Stimulated activated naive CD8-positive, alpha-beta T cell treated with anti-CD3 and anti-CD28 coated beads, Interleukin-15, Interleukin-2, amounts not matched to agents 100 U/mL and 50 U/mL, for 24 hours (primary cell): ENCODE measurements around the gene OGFOD2.

Experiments
- ATAC-seq: fragments of 150-1000 bp; cut with Tn5 transposase; one replicate; pipeline ENCODE4 v1.10.0; 2021
- DNase-seq: peaks from one replicate; pipeline ENCODE4 v3.0.0; 2021

OGFOD2 gene

DNA sequence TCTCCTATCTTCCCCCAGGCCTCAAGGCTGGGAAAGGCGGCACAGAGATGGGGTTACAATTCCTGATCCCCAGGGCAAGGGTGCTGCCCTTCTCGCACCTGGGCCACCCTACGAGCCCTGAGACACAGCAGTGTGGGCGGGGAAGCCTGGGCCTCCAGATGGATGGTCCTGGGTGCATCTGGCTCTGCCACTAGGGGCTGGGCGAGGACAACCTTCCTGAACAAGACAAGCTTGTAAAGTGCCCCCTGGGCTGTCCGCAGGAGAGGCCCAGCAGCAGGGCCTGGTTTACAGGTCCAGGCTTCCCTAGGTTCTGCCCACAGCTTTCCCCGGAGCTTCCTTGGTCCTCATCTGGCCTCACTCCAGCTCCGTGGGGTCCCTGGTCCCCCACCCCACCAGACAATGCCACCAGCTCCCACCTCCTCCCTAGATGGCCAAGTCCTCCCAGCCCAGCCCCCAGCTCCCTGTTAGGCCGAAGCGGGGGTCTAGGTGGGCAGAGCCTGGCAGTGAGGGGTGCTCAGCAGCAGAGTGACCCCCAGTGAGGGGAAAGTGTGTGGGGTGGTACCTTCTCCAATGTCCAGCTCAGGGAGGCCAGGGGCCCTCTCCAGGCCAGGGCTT is 14.3 kb downstream of the OGFOD2 start:
- ATAC-seq (no peak), DNase-seq (no peak)

DNA sequence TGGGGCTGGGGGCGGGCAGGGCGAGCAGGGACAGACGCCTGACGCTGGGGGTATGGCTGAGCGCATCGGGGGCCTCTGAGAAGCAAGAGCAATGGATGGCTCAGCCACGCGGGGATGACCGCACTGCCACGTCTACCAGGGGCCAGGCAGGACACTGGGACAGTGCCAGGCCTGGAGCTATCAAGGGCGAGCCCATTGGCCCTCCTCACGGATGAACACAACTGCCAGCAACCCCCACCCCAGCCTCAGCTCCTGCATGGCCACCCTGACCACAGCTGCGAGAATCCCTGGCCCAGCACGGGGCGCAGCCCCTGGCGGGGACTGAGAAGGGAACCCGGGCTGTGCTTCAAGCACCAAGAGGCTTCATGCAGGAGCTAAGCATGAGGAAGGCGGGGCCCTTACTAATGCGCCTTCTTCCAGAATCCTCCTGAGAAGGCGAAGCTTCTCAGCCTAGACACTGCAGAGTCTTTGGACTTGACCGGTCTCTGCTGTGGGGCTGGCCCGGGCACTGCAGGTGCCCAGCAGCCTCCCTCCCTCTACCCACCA is 14.9 kb downstream of the OGFOD2 start:
- DNase-seq: no peak
- no peak for ATAC-seq

DNA sequence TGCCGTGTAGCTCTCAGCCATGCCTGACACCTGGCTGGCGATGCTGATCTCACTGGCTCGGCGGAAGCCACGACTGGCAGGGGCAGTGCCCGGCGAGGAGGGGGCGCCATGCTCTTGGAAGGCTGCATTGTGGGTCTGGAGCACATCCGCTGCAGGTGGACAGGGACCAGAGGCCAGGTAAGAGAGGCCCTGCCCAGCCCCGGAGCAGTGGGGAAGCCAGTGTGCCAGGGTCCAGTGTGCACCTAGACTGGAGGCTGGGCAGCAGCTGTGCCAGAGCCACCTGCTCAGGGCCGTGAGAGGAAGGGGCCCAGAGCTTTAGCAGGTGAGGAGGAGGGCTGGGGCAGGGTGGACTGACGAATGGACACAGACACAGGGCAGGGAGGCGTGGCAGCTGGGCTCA is 15.5 kb downstream of the OGFOD2 start:
- no peak for ATAC-seq

DNA sequence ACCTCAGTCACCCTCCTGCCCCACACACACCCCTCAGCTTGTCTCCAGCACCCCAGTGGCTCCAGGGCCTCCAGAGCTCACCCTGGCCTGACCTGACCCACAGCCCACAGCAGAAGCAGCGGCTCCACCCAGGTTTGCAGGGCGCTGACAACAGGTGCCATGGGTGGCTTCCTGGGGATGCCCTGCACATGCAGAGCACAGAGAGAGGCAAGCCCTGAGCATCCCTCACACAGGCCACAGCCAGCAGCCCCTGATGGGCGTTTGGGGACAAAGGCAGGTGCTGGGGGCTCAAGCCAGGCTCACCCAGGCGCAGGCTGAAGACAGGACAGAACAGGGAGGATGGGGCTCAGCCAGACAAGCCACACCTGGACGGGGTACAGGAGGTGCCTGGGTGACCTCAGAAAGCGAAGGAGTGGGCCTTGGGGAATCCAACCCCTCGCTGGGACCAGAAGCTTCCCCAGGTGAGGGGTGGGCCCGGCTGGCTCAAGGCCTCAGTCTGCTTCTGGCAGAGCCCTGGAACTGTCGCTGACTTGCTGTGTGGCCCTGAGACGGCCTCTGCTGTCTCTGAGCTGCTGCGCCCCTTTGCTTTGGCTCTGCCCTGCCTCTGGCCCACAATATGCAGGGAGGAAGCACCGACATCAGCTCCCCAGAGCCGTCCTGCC is 16.0 kb downstream of the OGFOD2 start:
- DNase-seq (no peak), ATAC-seq (no peak)

More for the DNA sequence above, 15.5 kb downstream of the OGFOD2 start:
- DNase-seq: no peak

DNA sequence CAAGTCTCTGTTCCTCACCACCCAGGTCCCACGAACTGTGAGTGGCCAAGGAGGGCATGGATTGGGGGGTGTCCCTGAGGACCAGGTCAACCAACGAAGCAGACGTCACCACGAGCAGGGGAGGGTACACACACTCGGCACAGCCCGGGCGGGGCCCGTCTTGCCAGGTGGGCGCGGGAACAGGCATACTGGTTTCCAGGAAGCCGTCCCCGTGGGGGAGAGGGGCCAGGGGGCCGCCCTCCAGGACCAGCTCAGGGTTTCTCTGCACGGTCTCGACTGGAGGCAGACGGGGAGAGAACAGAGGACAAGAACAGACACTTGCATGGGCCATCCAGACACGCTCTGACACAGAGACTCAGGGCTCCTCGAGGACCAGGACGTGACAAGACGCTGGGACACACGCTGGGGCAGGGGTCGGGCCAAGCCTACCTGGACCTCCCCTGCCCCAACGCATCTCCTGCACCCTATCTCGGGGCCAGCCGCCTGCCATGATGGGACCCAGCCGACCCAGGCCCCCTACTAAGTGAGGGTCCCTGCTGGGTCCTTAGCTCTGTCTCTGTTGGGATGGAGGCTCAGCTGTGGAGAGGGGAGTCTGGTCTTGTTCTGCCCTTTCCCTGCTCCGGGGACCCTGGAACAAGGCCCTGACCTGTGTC is 16.7 kb downstream of the OGFOD2 start:
- no peak for ATAC-seq
- DNase-seq: no peak

DNA sequence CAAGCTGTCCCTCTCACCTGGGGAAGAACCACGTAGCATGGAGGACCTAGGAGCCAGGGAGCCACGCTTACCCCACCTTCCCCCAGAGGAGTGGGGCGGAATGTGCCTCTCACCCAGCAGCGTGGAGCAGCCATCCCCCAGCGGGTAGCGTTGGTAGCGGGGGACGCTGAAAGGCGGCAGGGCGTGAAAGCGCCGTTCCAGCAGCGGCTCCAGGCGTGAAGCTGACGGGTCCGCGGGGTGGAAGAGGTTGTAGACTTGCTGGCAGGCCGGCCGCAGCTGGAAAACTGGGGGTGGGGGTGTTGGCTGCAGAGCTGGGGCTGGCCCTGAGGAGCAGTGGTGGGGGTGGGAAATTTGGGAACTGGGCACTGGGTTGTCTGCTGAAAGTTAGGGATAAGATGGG is 17.3 kb downstream of the OGFOD2 start:
- DNase-seq: no peak

DNA sequence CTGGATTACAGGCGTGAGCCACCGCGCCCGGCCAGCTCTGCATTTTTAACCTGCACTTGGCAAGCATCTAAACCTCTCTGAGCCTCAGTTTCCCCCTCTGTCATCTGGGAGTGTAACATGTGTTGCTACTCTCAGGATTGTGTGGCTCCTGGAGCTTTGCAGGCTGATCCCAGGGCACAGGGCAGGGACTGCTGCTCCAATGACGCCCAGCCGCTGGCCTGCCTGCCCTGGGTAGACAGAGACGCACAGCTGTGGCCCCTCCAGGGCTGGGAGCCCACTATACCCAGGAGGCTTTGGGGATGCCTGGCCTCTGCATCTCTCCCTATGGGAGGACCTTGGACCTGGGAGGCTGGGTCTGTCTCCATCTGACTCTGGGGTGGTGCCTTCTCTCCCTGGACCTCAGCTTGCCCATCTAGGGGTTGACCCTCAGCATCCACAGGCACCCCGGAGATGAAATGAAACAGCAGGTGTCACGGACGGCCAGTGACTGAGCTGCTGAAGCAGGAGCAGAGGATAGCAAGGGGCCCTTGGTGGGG is 19.2 kb downstream of the OGFOD2 start:
- no peak for DNase-seq
- ATAC-seq: no peak

More for the DNA sequence above, 17.3 kb downstream of the OGFOD2 start:
- no peak for ATAC-seq

DNA sequence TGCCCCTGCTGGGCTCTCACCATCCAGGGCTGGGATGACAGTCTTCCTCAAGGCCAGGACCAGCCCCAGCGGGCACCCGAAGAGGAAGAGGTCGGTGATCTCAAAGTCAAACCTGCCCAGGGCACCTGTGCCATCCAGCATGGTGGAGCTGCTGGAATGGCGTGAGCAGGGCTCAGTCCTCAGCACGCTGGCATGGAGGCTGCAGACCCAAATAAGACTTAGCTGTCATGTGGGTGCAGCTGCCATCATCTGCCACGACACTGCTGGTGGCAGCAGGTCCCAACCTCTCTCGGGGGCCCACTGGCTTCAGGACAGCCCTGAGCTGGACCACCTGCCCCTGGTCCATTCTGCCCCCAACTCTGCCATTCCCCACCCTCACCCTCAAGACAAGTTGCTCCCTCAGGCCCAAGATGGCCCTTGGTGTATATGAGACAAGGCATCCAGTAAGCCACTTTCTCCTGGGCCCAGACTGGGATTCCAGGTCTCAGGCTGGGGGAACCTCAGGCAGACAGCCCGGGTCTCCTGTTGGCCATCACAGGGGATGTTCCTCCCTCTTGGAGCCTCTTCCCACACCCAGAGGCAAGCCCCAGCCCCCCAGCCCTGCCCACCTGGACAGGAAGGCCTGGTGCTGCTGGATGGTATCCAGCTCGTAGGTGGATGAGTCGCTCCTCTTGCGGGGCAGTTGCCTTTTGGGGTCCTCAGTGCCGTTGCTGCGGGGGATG is 19.9 kb downstream of the OGFOD2 start:
- no peak for ATAC-seq
- DNase-seq: no peak

DNA sequence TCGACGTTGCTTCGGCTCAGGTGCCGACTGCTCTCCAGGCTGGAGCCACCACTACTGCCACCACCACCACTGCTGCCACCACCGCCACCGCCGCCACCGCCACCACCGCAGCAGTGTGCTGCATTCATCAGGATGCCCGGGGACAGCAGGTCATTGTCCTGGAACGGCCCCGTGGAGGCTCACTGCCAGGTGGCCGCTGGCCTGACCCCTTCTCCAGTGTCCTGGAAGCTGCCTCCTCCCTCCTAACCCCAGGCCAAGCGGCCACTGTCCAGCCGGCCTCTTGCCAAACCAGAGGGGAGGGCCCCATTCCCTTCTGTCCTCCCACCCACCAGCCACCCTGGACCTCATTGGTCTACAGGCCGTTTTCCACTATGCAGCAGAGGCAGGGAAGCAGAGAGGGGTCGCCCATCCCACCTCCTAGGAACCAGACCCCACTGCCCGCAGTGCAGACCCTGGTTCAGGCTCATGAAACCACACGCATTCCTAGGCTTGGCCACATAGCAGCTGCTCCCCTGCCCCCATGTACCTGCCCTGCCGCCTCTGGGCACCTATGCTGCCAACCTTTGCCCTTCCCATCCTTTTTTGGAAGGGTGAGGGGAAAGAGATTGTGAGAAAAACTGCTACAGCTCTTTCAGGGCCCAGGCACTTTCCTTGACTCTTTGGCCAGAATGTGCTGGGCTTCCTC is 20.6 kb downstream of the OGFOD2 start:
- no peak for ATAC-seq
- no peak for DNase-seq

DNA sequence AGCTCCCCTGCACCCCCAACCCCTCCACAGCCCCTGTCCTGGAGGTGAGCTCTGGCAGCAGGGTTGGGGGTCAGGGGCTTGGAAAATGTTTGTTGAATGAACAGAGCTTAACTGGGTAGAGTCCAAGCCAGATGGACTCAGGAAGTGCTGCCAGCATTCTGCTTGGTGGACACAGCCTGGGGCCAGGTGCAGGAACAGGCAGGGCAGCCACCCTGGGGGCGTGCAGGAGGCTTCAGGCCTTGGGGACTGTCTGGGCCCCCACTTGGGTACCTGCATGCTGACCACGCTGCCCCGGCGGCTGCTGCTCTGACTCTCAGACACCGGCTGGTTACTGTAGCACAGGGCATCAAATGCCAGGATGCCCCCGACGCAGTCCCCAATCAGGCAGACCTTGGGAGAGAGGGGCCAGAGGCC is 21.2 kb downstream of the OGFOD2 start:
- ATAC-seq: no peak

DNA sequence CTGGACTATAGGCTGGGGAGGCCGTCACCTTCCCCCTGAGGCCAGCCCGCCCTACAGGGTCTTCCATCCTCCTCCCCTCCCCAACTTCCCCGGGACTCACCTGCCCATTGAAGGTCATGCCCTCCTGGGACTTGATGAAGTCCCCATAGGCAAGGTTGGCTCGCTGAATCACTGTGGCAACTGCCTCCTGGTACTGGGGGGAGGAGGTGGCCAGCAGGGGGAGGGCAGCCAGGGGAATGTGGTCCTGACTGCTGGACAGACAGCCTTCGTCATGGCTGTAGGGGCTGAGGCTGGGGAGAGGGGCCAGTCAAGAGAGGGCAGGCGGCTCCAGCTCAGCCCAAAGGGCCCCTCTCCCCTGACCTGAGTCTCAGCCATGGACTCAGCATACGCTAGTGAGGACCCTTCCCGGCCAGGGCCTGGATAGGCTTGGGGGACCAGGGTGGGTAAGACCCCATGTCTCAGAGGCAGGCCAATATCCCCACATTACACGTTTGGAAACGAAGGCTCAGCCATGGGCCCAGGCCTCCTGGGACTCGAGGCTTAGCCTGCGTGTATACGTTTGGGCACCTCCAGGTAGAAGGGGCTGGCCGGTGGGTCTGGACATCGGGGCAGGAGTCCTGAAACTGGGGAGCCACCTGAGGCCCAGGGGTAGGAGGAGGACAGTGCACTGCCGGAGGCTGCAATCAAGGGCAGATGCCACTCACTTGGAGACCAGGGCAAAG is 21.7 kb downstream of the OGFOD2 start:
- no peak for ATAC-seq
- DNase-seq: no peak

More for the DNA sequence above, 21.2 kb downstream of the OGFOD2 start:
- DNase-seq: no peak

DNA sequence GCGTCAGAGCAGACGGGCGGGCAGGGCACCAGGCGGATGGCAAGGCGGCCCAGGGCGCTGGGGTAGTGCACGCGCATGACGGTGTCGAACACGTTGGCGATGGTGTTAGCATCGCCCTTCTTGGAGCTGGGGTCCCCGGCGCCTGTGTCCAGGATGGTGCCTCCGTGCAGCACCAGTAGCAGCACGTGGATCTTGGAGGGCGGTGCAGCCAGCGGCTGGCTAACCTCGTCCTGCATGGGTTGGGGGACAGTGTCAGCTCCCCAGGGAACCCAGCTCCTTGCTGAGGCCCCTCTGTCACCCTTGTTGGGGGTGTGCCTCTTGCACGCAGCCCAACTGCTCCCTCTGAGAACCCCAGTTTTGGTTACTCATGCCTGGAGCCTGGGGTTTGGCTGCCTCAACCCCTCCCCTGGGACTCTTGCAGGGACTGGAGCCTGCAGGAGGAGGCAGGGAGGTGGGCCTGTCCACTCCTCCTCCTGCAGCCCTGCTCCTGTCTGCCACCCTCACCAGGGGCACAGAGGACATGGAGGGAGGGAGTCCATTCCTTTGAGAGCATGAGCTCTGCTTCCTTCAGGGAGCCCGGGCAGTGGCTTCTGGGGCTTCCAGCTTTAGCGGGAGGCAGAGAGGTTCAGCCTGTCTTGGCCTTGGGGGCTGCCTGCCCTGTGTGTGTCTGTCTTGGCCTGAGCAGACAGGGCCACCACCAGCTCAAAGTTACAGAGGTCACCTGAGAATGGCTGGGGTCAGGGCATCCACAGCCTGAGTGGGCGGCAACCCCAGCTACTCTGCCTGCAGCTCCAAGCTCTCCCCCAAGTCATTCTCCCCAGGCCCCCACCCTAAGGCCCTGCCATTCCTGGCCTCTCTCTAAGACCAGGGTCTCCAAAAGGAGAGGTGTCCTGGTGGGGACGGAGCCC is 22.6 kb downstream of the OGFOD2 start:
- ATAC-seq: no peak
- no peak for DNase-seq

DNA sequence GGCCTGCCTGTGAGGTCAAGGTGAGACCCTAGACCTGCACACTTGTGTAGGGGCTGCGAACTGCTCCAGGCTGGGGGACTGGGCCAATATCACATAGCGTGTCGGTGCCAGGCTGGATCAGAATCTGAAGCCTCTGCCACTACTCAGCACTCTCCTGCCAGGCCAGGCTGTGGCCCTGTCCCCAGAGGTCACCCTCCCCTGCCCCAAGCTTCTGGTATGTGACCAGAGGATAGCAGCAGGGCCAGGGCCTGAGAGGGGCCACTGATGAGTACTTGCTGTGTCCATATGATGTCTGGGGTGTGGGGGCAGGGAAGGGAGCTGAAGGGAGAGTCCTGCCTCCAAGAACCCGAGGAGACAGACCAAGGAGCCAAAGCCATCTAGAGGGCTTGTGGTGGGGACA is 23.3 kb downstream of the OGFOD2 start:
- ATAC-seq: no peak
- DNase-seq: no peak

DNA sequence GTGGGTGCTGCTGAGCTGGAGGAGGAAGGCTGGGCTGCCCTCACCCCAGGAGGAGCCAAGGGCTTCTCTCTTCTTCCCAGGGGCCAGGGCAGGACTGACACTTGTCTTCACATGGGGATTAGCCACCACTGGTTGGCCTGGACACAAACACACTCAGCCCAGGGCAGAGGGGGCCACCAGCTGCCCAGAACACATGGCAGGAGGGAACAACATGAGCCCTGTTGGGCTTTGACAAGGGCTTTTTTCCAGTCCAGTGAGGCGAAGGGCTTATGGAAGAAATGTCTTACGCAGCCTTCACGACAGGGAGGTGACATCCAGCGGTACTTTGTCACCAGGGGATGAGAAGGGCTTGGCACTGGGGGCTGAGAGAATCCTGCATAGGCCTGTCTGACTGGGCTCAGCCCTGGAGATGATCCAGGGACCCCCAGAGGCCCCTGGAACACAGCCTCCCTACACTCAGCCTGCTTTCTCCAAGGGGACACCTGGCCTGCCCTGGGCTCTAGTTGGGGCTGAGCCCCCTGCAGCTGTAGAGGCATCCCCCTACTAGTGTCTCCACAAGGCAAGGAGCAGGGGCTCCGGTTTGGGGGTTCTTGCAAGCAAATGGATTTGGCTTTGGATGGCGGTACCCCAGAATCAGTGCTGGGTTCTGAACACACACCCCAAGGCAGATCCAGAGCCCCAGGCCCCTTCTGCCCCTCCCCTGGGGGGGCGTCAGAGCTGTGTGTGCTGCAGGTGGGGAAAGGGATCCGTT is 24.3 kb downstream of the OGFOD2 start:
- ATAC-seq (no peak), DNase-seq (no peak)

DNA sequence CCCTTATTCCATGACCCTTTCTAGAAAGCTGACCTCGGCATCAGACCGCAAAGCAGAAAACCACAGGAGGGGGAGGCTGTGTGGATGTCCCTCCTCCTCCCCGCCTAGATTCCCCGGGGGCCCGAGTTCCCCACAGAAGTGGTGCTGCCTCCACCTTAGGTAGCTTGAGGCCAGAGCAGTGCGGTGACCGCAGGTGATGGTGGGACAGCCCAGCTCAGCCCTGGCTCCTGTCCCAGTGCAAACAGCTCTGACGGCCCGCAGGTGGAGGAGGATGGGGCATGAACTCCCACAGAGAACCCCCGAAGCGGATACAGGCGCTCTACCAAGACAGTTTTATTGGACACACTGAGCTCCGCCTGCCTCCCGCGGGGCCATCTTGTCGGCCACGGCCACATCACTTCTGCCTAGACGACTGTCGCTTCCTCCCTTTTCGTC is 25.0 kb downstream of the OGFOD2 start:
- ATAC-seq: no peak
- no peak for DNase-seq

DNA sequence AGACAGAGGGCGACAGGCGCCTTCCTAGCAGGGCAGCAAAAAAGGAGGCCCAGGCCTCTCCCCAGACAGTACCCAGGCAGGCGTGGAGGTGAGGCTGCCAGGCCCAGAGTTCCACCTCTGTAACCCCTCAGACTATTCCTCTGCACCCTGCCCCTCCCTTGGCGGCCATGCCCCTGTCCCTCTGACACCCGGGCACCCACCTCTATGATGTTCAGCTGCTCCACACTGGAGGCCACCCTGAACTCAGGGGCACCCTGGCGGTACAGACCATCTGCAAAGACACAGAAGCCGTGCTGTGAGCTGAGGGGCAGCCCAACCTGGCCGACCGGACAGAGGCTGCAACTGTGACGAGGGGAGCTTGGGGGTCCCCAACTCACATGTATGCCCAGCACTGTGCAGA is 25.5 kb downstream of the OGFOD2 start:
- ATAC-seq (no peak), DNase-seq (no peak)

DNA sequence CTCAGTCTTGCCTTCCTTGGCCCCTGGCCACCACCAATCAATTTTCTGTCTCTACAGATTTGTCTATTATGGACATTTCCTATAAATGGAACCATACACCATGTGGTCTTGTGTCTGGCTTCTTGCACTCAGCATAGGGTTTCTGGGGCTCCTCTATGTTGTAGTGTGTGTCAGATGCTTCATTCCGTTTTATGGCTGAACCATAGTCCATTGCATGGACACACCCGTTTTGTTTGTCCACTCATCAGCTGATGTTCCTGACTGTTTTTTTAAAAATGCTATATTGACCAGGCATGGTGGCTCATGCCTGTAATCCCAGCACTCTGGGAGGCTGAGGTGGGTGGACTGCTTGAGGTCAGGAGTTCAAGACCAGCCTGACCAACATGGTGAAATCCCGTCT is 26.4 kb downstream of the OGFOD2 start:
- DNase-seq: no peak
- ATAC-seq: no peak

DNA sequence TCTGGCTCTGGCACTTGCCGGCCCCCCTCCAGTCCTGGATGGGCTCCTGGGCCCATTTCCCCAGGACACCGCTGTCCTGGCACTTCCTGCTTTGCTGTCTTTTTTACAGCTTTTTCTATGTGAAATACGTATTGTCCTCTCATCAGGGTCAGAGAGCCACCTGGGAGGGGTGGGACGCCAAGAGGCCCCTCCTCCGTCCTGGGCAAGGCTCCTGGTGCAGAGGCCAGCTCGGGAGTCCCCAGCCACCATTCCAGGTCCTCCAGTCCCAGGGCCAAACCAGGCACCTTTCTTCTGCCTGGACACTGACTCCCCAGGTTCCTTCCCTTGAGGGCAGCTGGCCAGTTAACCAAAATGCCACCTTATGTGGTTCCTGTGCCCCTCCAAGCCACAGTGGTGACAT is 28.2 kb downstream of the OGFOD2 start:
- no peak for DNase-seq

DNA sequence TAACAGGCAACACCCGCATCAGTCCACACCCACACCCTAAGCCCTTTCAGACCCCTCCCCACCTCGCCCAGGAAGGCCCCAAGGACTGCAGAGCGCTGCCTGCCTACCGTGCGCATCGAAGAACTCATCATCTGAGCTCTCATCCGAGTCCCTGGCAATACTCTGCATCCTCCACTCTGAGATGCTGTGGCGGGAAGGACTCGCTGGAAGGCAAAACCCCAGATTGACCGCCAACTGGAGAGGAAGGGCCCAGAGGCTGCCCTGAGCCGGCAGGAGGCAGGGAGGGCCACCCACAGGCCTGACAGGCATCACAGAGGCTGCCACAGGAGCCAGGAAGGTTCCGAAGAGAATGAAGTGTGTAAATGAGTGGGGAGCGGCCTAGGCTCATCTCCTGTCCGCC is 29.2 kb downstream of the OGFOD2 start:
- DNase-seq (no peak), ATAC-seq (no peak)

More for the DNA sequence above, 28.2 kb downstream of the OGFOD2 start:
- ATAC-seq: no peak
